GM21390 (cell line): ENCODE results near the gene BRICD5.
A peak's percentile ranks its signal among the peaks of the same experiment; 100 is the strongest.

Experiments
- ATAC-seq: cut with Tn5 transposase; IDR thresholded peaks from one replicate; pipeline ENCODE4 v1.9.1; 2021; ENCODE audit not compliant: unreplicated experiment

The BRICD5 gene

GRCh38 chr16:2237493-2238149 is 27.0 kb upstream of the BRICD5 start:
- ATAC-seq: no peak

DNA sequence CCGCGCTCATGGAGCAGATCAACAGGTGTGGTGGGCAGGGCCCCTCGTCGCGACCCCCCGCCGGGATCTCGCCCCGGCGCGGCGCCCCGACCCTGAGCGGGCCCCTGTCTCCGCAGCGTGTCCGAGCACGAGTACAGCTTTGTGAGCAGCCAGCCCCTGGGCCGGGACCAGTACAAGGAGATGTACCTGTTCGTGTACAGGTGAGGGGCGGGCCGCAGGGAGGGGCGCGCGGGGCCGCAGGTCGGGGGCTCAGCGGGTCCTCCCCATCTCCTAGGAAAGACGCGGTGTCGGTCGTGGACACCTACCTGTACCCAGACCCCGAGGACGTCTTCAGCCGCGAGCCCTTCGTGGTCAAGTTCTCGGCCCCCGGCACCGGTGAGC is 26.4 kb upstream of the BRICD5 start:
- ATAC-seq: no peak

GRCh38 chr16:2236337-2237101 is 25.9 kb upstream of the BRICD5 start, which contains the start of gene DNASE1L2:
TSS of gene DNASE1L2 (plus strand) at chr16:2236444. CDS start at chr16:2236817, 373 bp downstream.
- ATAC-seq: no peak

DNA sequence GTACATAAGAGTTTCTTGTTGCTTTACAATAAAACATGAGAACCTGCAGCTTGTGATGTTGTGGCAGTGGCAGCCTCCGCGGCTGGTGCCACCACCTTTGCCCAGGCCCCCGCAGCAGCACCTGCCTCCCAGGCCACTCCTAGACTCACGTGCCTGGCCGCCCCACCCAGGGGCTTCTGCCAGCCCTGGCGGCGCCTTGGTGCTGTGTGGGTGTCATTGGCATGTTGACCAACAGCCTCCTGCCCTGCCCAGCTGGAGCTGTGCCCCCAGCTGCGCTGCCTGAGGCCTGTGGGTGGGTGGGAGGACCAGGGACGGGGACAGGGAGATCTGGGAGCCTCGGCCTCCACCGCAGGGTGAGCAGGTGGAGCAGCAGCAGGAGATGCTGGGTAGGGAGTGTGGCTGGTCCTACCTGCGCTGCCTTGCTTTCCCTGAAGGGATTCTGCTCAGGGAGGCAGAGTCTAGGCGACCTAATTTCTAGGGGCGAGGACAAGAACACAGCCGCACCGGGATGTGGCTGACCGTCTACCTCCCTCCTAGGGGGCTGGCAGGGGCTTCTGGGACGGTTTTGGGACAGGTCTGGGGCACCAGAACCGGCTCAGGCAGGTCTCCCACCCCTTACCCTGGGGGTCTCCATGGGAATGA is 25.2 kb upstream of the BRICD5 start:
- no peak for ATAC-seq

DNA sequence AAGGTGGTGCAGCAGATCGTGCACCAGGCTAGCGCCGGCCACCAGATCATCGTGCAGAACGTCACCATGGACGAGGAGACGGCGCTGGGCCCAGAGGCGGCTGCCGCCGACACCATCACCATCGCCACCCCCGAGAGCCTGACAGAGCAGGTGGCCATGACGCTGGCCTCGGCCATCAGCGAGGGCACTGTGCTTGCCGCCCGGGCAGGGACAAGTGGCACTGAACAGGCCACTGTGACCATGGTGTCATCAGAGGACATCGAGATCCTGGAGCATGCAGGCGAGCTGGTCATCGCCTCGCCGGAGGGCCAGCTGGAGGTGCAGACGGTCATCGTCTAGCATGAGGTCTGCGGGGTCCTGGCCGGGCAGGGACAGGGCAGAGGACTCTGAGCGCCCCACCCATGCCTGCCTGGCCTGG is 24.6 kb upstream of the BRICD5 start:
- no peak for ATAC-seq

DNA sequence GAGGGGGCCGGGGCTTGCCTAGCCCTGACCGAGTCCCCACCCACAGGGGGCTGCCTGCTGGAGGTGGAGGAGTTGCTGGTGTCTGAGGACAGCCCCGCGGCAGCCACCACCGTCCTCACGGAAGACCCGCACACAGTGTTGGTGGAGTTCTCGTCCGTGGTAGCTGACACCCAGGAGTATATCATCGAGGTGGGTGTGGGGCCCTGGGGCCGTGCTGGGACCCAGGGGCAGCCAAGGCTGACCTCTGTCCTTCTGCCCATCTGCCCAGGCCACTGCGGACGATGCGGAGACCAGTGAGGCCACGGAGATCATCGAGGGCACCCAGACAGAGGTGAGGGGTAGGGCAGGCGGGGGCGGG is 24.1 kb upstream of the BRICD5 start:
- ATAC-seq: no peak

GRCh38 chr16:2233872-2234812 is 23.5 kb upstream of the BRICD5 start:
- ATAC-seq: no peak

DNA sequence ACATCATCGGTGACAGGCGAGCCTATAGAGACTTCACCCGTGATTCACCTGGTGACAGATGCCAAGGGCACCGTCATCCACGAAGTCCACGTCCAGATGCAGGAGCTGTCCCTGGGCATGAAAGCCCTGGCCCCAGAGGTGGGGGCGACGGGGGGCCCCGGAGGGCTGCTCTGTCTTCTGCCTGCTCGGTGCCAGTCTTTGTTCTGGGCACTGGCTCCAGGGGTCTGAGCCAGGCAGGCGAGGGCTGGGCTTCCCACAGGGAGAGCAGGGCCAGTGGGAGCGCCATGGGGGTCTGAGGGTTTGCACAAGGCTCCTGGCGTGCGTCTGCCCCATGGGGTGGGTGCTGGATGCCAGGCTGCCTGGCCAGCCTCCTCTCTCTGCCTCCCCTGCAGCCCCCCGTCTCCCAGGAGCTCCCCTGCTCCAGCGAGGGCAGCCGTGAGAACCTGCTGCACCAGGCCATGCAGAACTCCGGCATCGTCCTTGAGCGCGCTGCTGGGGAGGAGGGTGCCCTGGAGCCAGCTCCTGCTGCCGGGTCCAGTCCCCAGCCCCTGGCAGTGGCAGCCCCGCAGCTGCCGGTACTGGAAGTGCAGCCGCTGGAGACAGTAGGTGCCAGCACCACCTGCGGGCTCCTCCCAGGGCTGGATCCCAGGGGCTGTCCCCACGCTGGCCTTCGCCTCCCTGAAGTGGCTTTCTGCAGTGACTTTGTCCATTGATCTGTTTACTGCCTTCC is 22.5 kb upstream of the BRICD5 start:
- no peak for ATAC-seq

- no peak for ATAC-seq
Measured at GRCh38 chr16:2232094-2232990, 21.7 kb upstream of the BRICD5 start.

- no peak for ATAC-seq
Measured at GRCh38 chr16:2231016-2231931, 20.6 kb upstream of the BRICD5 start.

GRCh38 chr16:2230376-2230775 is 19.7 kb upstream of the BRICD5 start:
- no peak for ATAC-seq

DNA sequence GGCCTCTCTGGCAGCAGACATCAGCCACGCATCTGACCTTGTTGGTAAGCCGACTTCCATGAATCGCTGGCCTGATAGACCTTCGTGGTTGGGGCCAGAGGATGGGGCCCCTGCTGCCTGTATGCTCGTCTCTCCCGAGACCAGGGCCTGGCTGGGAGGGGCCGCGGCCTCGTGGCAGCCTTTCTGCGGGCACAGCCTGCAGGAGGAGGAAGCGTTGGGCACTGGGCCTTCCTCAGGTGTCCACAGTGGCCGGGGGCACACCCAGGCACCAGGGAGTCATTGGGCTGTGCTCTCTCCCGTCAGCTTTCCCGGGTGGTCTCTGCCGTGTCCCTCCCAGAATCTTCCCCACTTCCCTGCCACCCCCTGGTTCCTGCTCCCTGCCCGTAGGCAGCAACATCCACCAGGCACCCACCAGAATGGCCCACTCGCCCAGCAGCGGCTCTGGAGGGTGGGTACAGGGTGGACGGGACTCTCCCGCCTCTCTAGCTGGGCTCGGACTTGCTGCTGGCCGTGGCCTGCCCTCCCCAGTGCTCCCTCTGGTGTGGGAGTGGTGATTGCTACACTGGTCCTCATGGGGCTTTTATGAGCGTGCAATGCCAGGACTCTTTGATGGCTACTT is 19.1 kb upstream of the BRICD5 start:
- no peak for ATAC-seq

GRCh38 chr16:2229091-2229490 is 18.4 kb upstream of the BRICD5 start:
- no peak for ATAC-seq

DNA sequence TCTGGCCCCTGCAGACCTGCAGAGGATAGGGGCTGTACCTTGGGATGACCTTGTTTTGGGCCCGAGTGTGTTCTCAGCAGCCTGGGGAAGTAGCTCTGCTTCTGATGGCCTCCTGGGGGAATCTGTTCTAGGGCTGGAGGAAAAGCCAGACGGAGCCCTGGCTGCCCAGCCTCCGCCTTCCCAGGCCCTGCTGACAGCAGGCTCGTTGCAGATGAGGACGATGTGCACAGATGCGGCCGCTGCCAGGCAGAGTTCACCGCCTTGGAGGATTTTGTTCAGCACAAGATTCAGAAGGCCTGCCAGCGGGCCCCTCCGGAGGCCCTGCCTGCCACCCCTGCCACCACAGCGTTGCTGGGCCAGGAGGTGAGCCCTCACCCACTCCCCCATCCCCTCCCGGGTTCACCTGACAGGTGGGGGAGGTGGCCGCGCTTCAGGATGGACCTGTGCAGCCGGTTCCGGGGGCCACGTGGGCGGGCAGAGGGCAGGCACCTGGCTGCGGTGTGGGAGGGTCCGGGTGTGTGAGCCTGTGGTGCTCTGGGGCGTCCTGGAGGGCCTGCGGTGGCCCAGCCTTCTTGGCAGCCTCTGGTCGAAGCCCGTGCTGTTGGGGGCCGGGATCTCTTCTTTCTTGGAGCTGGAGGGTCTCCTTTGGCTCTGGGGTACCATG is 17.6 kb upstream of the BRICD5 start:
- ATAC-seq: no peak

GRCh38 chr16:2226918-2227317 is 16.3 kb upstream of the BRICD5 start:
- no peak for ATAC-seq

GRCh38 chr16:2226245-2226793 is 15.7 kb upstream of the BRICD5 start:
- ATAC-seq: no peak

DNA sequence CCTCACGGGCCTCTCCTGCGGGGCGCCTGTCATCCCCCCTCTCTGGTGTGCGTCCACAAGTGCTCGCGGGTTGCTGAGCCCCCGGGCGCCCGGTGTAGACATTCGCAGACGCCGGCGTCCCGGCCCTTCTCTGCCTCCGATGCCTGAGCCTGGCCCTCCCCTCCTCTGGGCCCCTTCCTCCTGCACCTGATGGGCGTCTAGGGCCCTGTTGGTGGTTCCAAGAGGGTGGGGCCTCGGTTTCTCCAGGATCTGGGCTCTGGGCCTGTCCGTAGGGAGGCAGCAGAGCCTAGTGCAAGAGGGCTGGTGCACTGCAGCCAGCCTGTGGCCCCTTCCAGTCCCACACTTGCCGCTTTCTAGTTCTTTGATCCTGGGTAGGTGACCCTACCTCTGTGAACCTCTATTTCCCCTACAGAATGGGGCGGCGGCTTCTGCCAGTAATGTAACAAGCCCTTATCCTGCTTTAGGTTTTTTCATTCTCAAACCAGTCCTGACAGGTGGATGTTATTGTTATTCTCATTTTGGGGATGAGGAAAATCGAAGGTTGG is 13.4 kb upstream of the BRICD5 start:
- ATAC-seq: peak; percentile 24
